Measurements from ENCODE around the gene SPI1. TPM values are rescaled to one million over a fixed set of nuclear protein-coding genes. Genes with fewer than 3 reads are reported as not detected.

The SPI1 gene
- total RNA-seq, 1 donor from 2014 or later: not detected

DNA sequence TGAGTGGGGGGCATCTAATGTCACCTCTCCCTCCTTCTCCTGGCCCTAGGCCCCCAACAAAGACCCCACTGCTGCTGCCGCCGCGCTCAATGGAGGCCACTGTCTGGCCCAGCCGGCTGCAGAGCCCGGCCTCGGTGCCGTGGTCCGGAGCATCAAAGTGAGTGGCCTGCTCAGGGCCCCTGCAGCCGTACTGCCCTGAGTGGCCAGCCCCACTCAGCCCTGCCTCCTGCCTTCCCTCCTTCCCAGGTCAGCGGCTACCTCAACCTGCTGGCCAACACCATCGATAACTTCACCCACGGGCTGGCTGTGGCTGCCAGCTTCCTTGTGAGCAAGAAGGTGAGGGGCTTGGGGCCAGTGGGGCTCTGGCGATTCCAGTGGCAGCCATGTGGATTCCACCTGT lies 35.0 kb upstream of the SPI1 start:
- no peaks in the 10 kb centered on the region for H3K9me3 Mint-ChIP-seq
- Histone ChIP-seq H3K4me1 (no peaks in the 10 kb centered on the region), H3K4me3 (no peak overlapping the region), H3K27ac (no peak overlapping the region), H2AFZ (replicated peaks) (no peak overlapping the region), H3K79me2 (ENCODE audit: low read depth) (no peaks in the 10 kb centered on the region), H3K9me3 (ENCODE audit: low read depth) (no peaks in the 10 kb centered on the region), H3K36me3 (no peaks in the 10 kb centered on the region), H3F3A (ENCODE audit: low read depth) (no peaks in the 10 kb centered on the region), H3K4me2 (no peak overlapping the region), H3K9ac (no peak overlapping the region), H4K20me1 (ENCODE audit: low read depth) (peaks cover 2% of the 10 kb centered on the region), H3K27me3 (no peaks in the 10 kb centered on the region)
- peaks cover 2% of the 10 kb centered on the region for H3K27me3 Mint-ChIP-seq (ENCODE audit: insufficient read depth, low read depth)
- peak; percentile 0 for DNase-seq (ENCODE audit: low spot score)
- TF ChIP-seq, protein P1, sequence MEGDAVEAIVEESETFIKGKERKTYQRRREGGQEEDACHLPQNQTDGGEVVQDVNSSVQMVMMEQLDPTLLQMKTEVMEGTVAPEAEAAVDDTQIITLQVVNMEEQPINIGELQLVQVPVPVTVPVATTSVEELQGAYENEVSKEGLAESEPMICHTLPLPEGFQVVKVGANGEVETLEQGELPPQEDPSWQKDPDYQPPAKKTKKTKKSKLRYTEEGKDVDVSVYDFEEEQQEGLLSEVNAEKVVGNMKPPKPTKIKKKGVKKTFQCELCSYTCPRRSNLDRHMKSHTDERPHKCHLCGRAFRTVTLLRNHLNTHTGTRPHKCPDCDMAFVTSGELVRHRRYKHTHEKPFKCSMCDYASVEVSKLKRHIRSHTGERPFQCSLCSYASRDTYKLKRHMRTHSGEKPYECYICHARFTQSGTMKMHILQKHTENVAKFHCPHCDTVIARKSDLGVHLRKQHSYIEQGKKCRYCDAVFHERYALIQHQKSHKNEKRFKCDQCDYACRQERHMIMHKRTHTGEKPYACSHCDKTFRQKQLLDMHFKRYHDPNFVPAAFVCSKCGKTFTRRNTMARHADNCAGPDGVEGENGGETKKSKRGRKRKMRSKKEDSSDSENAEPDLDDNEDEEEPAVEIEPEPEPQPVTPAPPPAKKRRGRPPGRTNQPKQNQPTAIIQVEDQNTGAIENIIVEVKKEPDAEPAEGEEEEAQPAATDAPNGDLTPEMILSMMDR (IDR thresholded peaks at IDR 0.05): no peak
- TF ChIP-seq EZH2phosphoT487 (IDR thresholded peaks at IDR 0.05): no peak
- no peak for TF ChIP-seq EZH2 (IDR thresholded peaks at IDR 0.05)
- H3K4me3 Mint-ChIP-seq: no peak overlapping the region
- H3K27ac Mint-ChIP-seq: no peak overlapping the region
- H3K4me1 Mint-ChIP-seq: peaks cover 18% of the 10 kb centered on the region
- peaks cover 16% of the 10 kb centered on the region for H3K36me3 Mint-ChIP-seq

DNA sequence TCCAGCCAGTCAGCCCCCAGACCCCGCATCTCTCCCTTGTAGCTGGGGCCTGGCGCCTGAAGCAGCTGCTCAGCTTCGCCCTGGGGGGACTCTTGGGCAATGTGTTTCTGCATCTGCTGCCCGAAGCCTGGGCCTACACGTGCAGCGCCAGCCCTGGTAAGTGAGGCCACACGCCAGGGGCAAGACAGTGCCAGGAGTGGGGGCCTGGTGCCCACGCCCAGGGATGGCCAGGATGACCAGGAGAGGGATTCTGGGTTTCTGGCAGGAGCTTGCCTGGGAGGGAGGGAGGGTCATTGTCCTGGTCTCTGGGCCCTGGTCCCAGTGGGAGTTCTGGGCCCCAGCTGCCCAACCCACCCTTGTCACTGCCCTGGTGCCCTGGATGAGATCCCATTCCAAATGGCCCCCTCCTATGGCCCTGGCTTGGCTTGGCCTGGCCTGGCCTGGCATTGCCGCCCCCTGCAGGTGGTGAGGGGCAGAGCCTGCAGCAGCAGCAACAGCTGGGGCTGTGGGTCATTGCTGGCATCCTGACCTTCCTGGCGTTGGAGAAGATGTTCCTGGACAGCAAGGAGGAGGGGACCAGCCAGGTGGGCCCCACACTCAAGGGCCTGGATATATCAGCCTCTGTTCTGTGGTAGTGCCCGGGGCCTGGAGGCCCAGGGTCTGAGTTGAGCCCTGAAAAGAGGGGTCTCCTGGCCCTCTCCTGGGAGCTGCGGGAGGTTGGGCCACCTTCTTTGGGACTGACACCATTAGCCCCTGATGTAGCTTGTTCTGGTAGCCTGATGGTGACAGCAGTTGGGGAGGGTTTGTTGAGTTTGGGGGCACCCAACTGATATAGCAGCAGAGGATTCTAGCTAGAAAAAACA lies 33.8 kb upstream of the SPI1 start:
- H3K9me3 Mint-ChIP-seq: no peaks in the 10 kb centered on the region
- peaks cover 9% of the 10 kb centered on the region for H3K36me3 Mint-ChIP-seq
- Histone ChIP-seq H3K4me2 (no peak overlapping the region), H3K79me2 (ENCODE audit: low read depth) (no peaks in the 10 kb centered on the region), H3K4me3 (no peak overlapping the region), H3K9me3 (ENCODE audit: low read depth) (no peaks in the 10 kb centered on the region), H3K36me3 (no peaks in the 10 kb centered on the region), H3K4me1 (no peaks in the 10 kb centered on the region), H3K27ac (no peak overlapping the region), H3K27me3 (no peaks in the 10 kb centered on the region), H4K20me1 (ENCODE audit: low read depth) (peaks cover 2% of the 10 kb centered on the region), H3F3A (ENCODE audit: low read depth) (peaks cover 11% of the 10 kb centered on the region), H2AFZ (replicated peaks) (no peak overlapping the region), H3K9ac (no peak overlapping the region)
- H3K27me3 Mint-ChIP-seq (ENCODE audit: insufficient read depth, low read depth): peaks cover 2% of the 10 kb centered on the region
- peaks cover 24% of the 10 kb centered on the region for H3K4me1 Mint-ChIP-seq
- TF ChIP-seq EZH2phosphoT487 (IDR thresholded peaks at IDR 0.05) (no peak), EZH2 (IDR thresholded peaks at IDR 0.05) (no peak)
- TF ChIP-seq, protein P1 (IDR thresholded peaks at IDR 0.05): peak; percentile 83
- no peak overlapping the region for H3K4me3 Mint-ChIP-seq
- peak; percentile 80 for DNase-seq (ENCODE audit: low spot score)
- no peak overlapping the region for H3K27ac Mint-ChIP-seq

DNA sequence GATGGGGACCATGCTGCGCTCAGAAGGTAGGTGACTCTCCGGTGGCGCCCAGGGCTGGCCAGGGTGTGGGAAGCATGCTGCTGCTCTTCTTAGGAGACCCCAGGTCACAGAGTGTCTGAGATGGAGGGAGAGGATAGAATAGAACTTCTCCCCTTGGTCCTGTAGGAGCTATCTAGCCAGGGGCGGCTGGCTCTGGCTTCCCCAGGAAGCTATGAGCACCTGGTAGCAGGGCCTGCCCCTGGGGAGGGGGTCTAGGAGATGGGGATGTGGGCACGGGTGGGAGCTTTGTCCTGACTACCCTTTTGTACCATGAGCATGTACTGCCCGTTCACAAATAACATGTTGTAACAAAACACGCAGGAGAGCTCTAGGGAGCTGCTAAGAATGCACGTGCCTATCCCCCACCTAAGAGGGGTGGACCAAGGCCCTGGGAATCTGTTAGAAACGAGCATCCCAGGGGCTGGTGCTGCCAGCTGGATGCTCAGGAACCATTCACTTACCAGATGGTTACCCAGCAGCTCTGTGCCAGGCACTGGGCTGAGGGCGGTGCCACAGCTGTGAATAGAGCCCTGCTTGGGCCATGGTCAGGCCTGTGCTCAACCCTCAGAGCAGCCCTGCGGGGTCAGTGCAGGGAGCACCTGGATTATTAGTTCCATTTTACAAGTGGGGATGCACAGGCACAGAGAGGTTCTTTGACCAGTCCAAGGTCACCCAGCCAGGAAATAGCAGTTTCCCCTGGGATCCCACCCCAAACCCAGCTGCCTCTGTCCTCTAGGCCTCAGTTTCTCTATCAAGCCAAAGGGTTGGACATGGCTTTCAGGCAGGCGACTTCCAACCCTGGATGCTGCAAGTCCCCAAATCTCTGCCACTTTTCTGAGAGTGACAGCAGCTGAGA lies 32.3 kb upstream of the SPI1 start:
- H3K79me2 ChIP-seq (ENCODE audit: low read depth): no peaks in the 10 kb centered on the region
- H3K9me3 Mint-ChIP-seq: no peaks in the 10 kb centered on the region
- H3K36me3 Mint-ChIP-seq: peaks cover 7% of the 10 kb centered on the region
- peaks cover 2% of the 10 kb centered on the region for H4K20me1 ChIP-seq (ENCODE audit: low read depth)
- H3K27ac Mint-ChIP-seq: no peak overlapping the region
- H3K4me3 ChIP-seq: no peak overlapping the region
- no peaks in the 10 kb centered on the region for H3K36me3 ChIP-seq
- DNase-seq (ENCODE audit: low spot score): peak; percentile 1
- H3K4me1 Mint-ChIP-seq: peaks cover 25% of the 10 kb centered on the region
- H2AFZ ChIP-seq (replicated peaks): no peak overlapping the region
- H3F3A ChIP-seq (ENCODE audit: low read depth): peaks cover 16% of the 10 kb centered on the region
- no peaks in the 10 kb centered on the region for H3K27me3 ChIP-seq
- H3K4me3 Mint-ChIP-seq: peak overlapping the region; percentile 69
- H3K4me1 ChIP-seq: no peaks in the 10 kb centered on the region
- no peak overlapping the region for H3K9ac ChIP-seq
- no peak overlapping the region for H3K4me2 ChIP-seq
- no peak overlapping the region for H3K27ac ChIP-seq
- H3K27me3 Mint-ChIP-seq (ENCODE audit: insufficient read depth, low read depth): peaks cover 2% of the 10 kb centered on the region
- TF ChIP-seq, protein P1 (IDR thresholded peaks at IDR 0.05): no peak
- no peak for TF ChIP-seq EZH2phosphoT487 (IDR thresholded peaks at IDR 0.05)
- no peaks in the 10 kb centered on the region for H3K9me3 ChIP-seq (ENCODE audit: low read depth)

Measured in neural progenitor cell (in vitro differentiated cells).